NT2/D1 (cell line): Measurements from ENCODE around the gene LYPD3.

Source experiments
- SUZ12 ChIP-seq: IDR thresholded peaks from 2 replicates; pipeline ENCODE4 v1.6.1; 2011; ENCODE audit not compliant: insufficient read length, insufficient read depth; ENCODE audit errors: extremely low read depth
- YY1 ChIP-seq: IDR thresholded peaks from 2 replicates; pipeline ENCODE4 v1.6.1; 2011; ENCODE audit not compliant: insufficient read length, insufficient read depth
- ZNF274 ChIP-seq: IDR thresholded peaks from 2 replicates; pipeline ENCODE4 v1.6.1; 2011; ENCODE audit warnings: mild to moderate bottlenecking, low read depth, low read length

DNA sequence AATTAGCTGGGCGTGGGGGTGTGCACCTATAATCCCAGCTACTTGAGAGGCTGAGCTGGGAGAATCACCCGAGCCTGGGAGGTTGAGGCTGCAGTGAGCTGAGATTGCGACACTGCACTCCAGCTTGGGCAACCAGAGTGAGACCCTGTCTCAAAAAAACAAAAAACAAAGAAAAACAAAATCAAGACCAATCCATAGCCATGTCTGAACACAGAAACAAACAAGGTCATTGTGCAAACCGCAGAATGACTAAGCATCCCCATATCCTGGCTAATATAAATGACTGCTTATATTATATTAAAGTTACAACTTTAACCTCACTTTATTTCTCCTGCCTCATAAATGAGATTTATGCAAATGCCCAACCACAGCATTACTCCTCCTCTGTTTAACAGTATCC is 2.3 kb upstream of the LYPD3 start:
- TF ChIP-seq ZNF274 = no peak
- no peak for TF ChIP-seq YY1
- no peak for TF ChIP-seq SUZ12
